ENCODE data around the gene RUBCN. TPM values are rescaled to one million over a fixed set of nuclear protein-coding genes. Genes with fewer than 3 reads are reported as not detected.
A peak's percentile ranks its signal among the peaks of the same experiment; 100 is the strongest.
"Not testable (repeated sequence)": the region's sequence is repeated elsewhere in the genome, so short reads cannot be mapped to it uniquely, and the experiment has no call there.

The RUBCN gene
- total RNA-seq, 4 donors from 2014 or later: 45.7 to 76.7 (median 69.8) TPM

DNA sequence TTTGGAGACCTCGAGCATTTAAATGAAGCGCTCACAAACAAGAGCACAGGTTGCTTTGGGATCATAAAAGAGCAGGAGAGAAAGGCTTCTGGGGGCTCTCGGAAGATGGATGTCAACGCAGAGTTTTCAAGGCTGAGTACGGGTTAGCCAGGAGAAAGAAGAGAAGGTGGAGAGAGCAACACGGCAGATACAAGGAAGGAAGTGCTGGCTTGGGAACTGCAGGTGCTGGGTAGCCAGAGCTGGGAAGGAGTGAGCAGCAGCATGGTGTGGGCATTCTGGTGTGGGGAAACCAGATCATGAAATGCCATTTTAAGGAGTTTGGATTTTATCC, 580 bp upstream of the RUBCN start:
- Histone ChIP-seq H3K27me3 (no peaks in the 10 kb centered on the region), H3K4me1 (peaks cover 17 to 30% (median 27%) of the 10 kb centered on the region in 4 donors), H3K36me3 (no peaks in the 10 kb centered on the region), H3K4me3 (peak overlapping the region; percentile 81 to 98 (median 96)), H3K27ac (replicated peaks in 1 of 4) (peak overlapping the region; percentile 89 to 95 (median 92)), H3K9me3 (no peaks in the 10 kb centered on the region)
- no peak for DNase-seq (ENCODE audit: extremely low spot score)
- intact Hi-C loops (cut with DNase I): no loop called here
- TF ChIP-seq EP300 (IDR thresholded peaks at IDR 0.05) (no peak), POLR2A (IDR thresholded peaks at IDR 0.05; ENCODE audit: low read depth) (no peak), POLR2AphosphoS5 (IDR thresholded peaks at IDR 0.05) (no peak)
- TF ChIP-seq, protein P1, sequence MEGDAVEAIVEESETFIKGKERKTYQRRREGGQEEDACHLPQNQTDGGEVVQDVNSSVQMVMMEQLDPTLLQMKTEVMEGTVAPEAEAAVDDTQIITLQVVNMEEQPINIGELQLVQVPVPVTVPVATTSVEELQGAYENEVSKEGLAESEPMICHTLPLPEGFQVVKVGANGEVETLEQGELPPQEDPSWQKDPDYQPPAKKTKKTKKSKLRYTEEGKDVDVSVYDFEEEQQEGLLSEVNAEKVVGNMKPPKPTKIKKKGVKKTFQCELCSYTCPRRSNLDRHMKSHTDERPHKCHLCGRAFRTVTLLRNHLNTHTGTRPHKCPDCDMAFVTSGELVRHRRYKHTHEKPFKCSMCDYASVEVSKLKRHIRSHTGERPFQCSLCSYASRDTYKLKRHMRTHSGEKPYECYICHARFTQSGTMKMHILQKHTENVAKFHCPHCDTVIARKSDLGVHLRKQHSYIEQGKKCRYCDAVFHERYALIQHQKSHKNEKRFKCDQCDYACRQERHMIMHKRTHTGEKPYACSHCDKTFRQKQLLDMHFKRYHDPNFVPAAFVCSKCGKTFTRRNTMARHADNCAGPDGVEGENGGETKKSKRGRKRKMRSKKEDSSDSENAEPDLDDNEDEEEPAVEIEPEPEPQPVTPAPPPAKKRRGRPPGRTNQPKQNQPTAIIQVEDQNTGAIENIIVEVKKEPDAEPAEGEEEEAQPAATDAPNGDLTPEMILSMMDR (IDR thresholded peaks at IDR 0.05): no peak
- 0% methylated on average over 6 of the region's 6 CpGs for WGBS

DNA sequence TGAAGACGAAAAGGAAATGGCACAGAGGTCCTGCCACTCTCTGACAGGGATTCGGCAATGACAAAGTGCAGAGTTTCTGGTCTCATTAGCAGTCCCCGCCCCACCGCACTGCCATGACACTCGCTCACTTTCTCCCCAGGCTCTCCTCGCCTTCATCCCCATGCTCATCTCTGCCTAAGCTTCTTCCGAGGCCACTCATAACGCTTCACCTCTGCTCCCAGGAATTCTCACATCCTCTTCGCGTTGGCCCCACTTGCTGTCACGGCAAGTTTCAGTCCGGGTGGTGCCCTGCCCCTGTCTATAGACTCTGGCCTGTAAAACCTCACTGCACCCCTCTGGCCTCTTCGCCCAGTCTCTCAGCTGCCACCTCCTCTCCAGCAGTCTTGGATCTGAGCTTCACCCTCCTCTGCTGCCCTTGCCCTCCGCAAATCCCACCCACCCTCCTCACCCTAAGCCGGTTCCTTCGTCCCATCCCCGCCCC, 654 bp downstream of the RUBCN start:
- H3K27ac ChIP-seq (replicated peaks in 1 of 4): peak overlapping the region; percentile 89 to 95 (median 92)
- peak overlapping the region; percentile 81 to 98 (median 96) for H3K4me3 ChIP-seq
- peak in 1 of 2 donors; percentile 3 for TF ChIP-seq POLR2AphosphoS5 (IDR thresholded peaks at IDR 0.05)
- TF ChIP-seq, protein P1 (IDR thresholded peaks at IDR 0.05): no peak
- no peaks in the 10 kb centered on the region for H3K36me3 ChIP-seq
- peaks cover 17 to 35% (median 28%) of the 10 kb centered on the region in 4 donors for H3K4me1 ChIP-seq
- H3K9me3 ChIP-seq: no peaks in the 10 kb centered on the region
- peak; percentile 92 for DNase-seq (ENCODE audit: extremely low spot score)
- no peaks in the 10 kb centered on the region for H3K27me3 ChIP-seq
- WGBS: 1% methylated on average over 16 of the region's 17 CpGs
- intact Hi-C loops (cut with DNase I): no loop called here

GRCh38 chr3:197734667-197735318, 1.9 kb downstream of the RUBCN start:
- WGBS: 71% methylated on average over 7 of the region's 7 CpGs
- Histone ChIP-seq H3K4me1 (peaks cover 17 to 35% (median 30%) of the 10 kb centered on the region in 4 donors), H3K36me3 (no peaks in the 10 kb centered on the region), H3K9me3 (no peaks in the 10 kb centered on the region), H3K27me3 (no peaks in the 10 kb centered on the region), H3K4me3 (no peak overlapping the region), H3K27ac (replicated peaks in 1 of 4) (peak overlapping the region in 2 of 4 donors; percentile 18 to 94)
- DNase-seq (ENCODE audit: extremely low spot score): no peak
- TF ChIP-seq EP300 (IDR thresholded peaks at IDR 0.05) (no peak), POLR2AphosphoS5 (IDR thresholded peaks at IDR 0.05) (no peak), POLR2A (IDR thresholded peaks at IDR 0.05; ENCODE audit: low read depth) (no peak)
- TF ChIP-seq, protein P1 (IDR thresholded peaks at IDR 0.05): no peak
- intact Hi-C loops (cut with DNase I): no loop called here

GRCh38 chr3:197733042-197733441, 3.7 kb downstream of the RUBCN start:
- Histone ChIP-seq H3K27me3 (no peaks in the 10 kb centered on the region), H3K9me3 (no peaks in the 10 kb centered on the region), H3K4me3 (no peak overlapping the region), H3K36me3 (no peaks in the 10 kb centered on the region), H3K27ac (replicated peaks in 1 of 4) (no peak overlapping the region), H3K4me1 (peaks cover 17 to 35% (median 30%) of the 10 kb centered on the region in 4 donors)
- no peak for TF ChIP-seq EP300 (IDR thresholded peaks at IDR 0.05)
- TF ChIP-seq, protein P1 (IDR thresholded peaks at IDR 0.05): no peak
- no peak for TF ChIP-seq POLR2AphosphoS5 (IDR thresholded peaks at IDR 0.05)
- no peak for TF ChIP-seq POLR2A (IDR thresholded peaks at IDR 0.05; ENCODE audit: low read depth)
- intact Hi-C loops (cut with DNase I): no loop called here
- no peak for DNase-seq (ENCODE audit: extremely low spot score)
- 93% methylated on average over 4 of the region's 4 CpGs for WGBS

GRCh38 chr3:197731483-197731882, 5.2 kb downstream of the RUBCN start:
- WGBS: 93% methylated on average over 17 of the region's 27 CpGs
- DNase-seq (ENCODE audit: extremely low spot score); H3K27me3 ChIP-seq; H3K4me3 ChIP-seq; intact Hi-C loops (cut with DNase I); H3K9me3 ChIP-seq; H3K36me3 ChIP-seq; H3K27ac ChIP-seq (replicated peaks in 1 of 4): not testable (repeated sequence)
- peaks cover 10 to 26% (median 21%) of the 10 kb centered on the region in 4 donors for H3K4me1 ChIP-seq

DNA sequence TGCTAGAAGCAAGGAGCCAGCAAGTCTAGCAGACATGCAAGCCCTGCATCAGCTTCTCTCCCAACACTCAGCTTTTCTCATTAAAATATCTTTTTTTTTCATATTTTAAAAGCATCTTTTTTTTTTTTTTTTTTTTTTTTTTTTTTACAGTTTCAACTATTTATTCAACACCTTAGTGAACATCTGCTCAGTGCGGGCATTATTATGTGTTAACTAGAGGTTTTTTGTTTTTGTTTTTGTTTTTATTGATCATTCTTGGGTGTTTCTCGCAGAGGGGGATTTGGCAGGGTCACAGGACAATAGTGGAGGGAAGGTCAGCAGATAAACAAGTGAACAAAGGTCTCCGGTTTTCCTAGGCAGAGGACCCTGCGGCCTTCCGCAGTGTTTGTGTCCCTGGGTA, 5.9 kb downstream of the RUBCN start:
- H3K27ac ChIP-seq (replicated peaks in 1 of 4); DNase-seq (ENCODE audit: extremely low spot score); H3K4me3 ChIP-seq; H3K9me3 ChIP-seq; intact Hi-C loops (cut with DNase I); H3K27me3 ChIP-seq; H3K36me3 ChIP-seq: not testable (repeated sequence)
- H3K4me1 ChIP-seq: peaks cover 10 to 21% (median 17%) of the 10 kb centered on the region in 4 donors
- 90% methylated on average over 3 of the region's 5 CpGs for WGBS

All from esophagus muscularis mucosa (tissue), 4 donors.